Endothelial cell of umbilical vein (primary cell): ENCODE data around the gene ZNF362. TPM values are rescaled to one million over a fixed set of nuclear protein-coding genes. Genes with fewer than 3 reads are reported as not detected.

Experiments
- BruUV-seq: library from RNA; stranded (reverse); fragments of 400-500 nt; replicated peaks from 2 replicates; lab custom pipeline; 2021; lab: Mats Ljungman, UMichigan
- CTCF ChIA-PET: fragments of 300-600, 350-600 bp; sonication (Branson Sonifier 250); formaldehyde crosslinking; loops from one replicate; lab custom pipeline; 2021; ENCODE audit warnings: antibody characterized with exemption, inconsistent platforms; lab: Charles Lee
- POLR2A ChIA-PET: fragments of 300-600, 350-600 bp; sonication (Branson Sonifier 250); formaldehyde crosslinking; loops from one replicate; lab custom pipeline; 2021; ENCODE audit warnings: antibody characterized with exemption, inconsistent platforms; lab: Charles Lee
- DNase-seq: peaks from one replicate; pipeline ENCODE4 v3.0.0-alpha.2; 2011; ENCODE audit warnings: low read depth, low spot score
- FAIRE-seq: peaks from 2 replicates; lab custom pipeline; 2011; peaks lifted over from hg19 to GRCh38; lab: Jason Lieb, UNC
- H2AFZ ChIP-seq: 2 replicates; pipeline ENCODE4 v1.6.0; 2012; ENCODE audit warnings: low read depth, low read length, control low read depth, inconsistent platforms
- H3K27ac ChIP-seq: 2 replicates; pipeline ENCODE4 v1.5.1; 2011; ENCODE audit warnings: low read depth, mild to moderate bottlenecking, control low read depth, low read length, moderate library complexity; ENCODE audit not compliant: insufficient read depth
- H3K27me3 ChIP-seq, 2 experiments: 2 replicates each; pipeline versions ENCODE4 v1.6.0 to v1.6.1; 2011; ENCODE audit warnings: low read length in 2 of 2, mixed read lengths in 1 of 2; ENCODE audit not compliant: control insufficient read depth in 2 of 2, insufficient read depth in 2 of 2
- H3K36me3 ChIP-seq, 2 experiments: 2 replicates in 1 of 2; 3 replicates in 1 of 2; pipeline ENCODE4 v1.5.1; 2011; ENCODE audit warnings: low read length in 2 of 2, mild to moderate bottlenecking in 1 of 2, moderate library complexity in 1 of 2; ENCODE audit not compliant: control insufficient read depth in 2 of 2, insufficient read depth in 2 of 2; ENCODE audit errors: extremely low read depth in 1 of 2
- H3K4me1 ChIP-seq: 3 replicates; pipeline ENCODE4 v1.5.1; 2011; ENCODE audit warnings: mild to moderate bottlenecking, low read length; ENCODE audit not compliant: control insufficient read depth, insufficient read depth; ENCODE audit errors: extremely low read depth
- H3K4me2 ChIP-seq: 2 replicates; pipeline ENCODE4 v1.6.1; 2011; ENCODE audit warnings: low read length, control low read depth, mixed read lengths; ENCODE audit not compliant: insufficient read depth
- H3K4me3 ChIP-seq, 3 experiments: fragments of 200-600 bp in 1 of 3; sonication (generic), shearing (Covaris generic) in 1 of 3; replicated peaks in 1 of 3; 2 replicates each; pipeline ENCODE4 v1.5.1; 2011 to 2016; ENCODE audit warnings: control low read depth in 3 of 3, low read length in 3 of 3, mild to moderate bottlenecking in 2 of 3, inconsistent platforms in 1 of 3, low read depth in 1 of 3, moderate library complexity in 1 of 3; ENCODE audit not compliant: insufficient read depth in 1 of 3
- H3K79me2 ChIP-seq: 2 replicates; pipeline ENCODE4 v1.6.0; 2012; ENCODE audit warnings: low read length, inconsistent platforms; ENCODE audit not compliant: control insufficient read depth, insufficient read depth
- H3K9ac ChIP-seq: replicated peaks from 2 replicates; pipeline ENCODE3; 2011; ENCODE audit warnings: low read length, control low read depth; ENCODE audit not compliant: insufficient read depth; ENCODE audit errors: extremely low read depth
- H3K9me1 ChIP-seq: replicated peaks from 3 replicates; pipeline ENCODE4 v1.6.0; 2011; ENCODE audit warnings: mild to moderate bottlenecking, low read length; ENCODE audit not compliant: control insufficient read depth, insufficient read depth; ENCODE audit errors: extremely low read depth
- H3K9me3 ChIP-seq: replicated peaks from 2 replicates; pipeline ENCODE4 v1.5.1; 2012; ENCODE audit warnings: low read length, inconsistent platforms; ENCODE audit not compliant: control insufficient read depth, insufficient read depth
- H4K20me1 ChIP-seq: replicated peaks from 2 replicates; pipeline ENCODE3; 2011; ENCODE audit warnings: mild to moderate bottlenecking, low read length; ENCODE audit not compliant: control insufficient read depth, insufficient read depth; ENCODE audit errors: extremely low read depth
- CTCF ChIP-seq, 2 donors: IDR thresholded peaks; 1 replicate in 1 of 2; 2 replicates in 1 of 2; pipeline ENCODE4 v1.5.1; 2011; ENCODE audit warnings: low read length in 2 of 2, mild to moderate bottlenecking in 2 of 2, moderate library complexity in 2 of 2, control low read depth in 1 of 2, inconsistent platforms in 1 of 2, low read depth in 1 of 2; ENCODE audit not compliant: insufficient read depth in 1 of 2; ENCODE audit errors: extremely low read depth in 1 of 2
- EZH2 ChIP-seq: IDR thresholded peaks from 2 replicates; pipeline ENCODE4 v1.6.1; 2012; ENCODE audit warnings: borderline replicate concordance, low read depth, mild to moderate bottlenecking, moderate library complexity, low read length, inconsistent platforms; ENCODE audit not compliant: severe bottlenecking
- FOS ChIP-seq: IDR thresholded peaks from 2 replicates; pipeline ENCODE4 v1.6.1; 2011; ENCODE audit warnings: mild to moderate bottlenecking, low read length, moderate library complexity, borderline replicate concordance; ENCODE audit not compliant: insufficient read depth
- GATA2 ChIP-seq: IDR thresholded peaks from 2 replicates; pipeline ENCODE4 v1.7.0; 2011; ENCODE audit warnings: low read depth, mild to moderate bottlenecking, moderate library complexity, mixed read lengths, low read length; ENCODE audit not compliant: insufficient read length, insufficient read depth
- JUN ChIP-seq: IDR thresholded peaks from 2 replicates; pipeline ENCODE4 v1.6.1; 2011; ENCODE audit warnings: borderline replicate concordance, low read depth; ENCODE audit not compliant: insufficient read length, insufficient read depth
- MAX ChIP-seq: IDR thresholded peaks from 2 replicates; pipeline ENCODE4 v1.6.1; 2011; ENCODE audit not compliant: insufficient read depth, insufficient read length
- MYC ChIP-seq: IDR thresholded peaks from one replicate; pipeline ENCODE4 v1.6.1; 2011; ENCODE audit warnings: mild to moderate bottlenecking, low read depth, low read length
- POLR2A ChIP-seq: IDR thresholded peaks from 2 replicates; pipeline ENCODE4 v1.6.1; 2012; ENCODE audit warnings: low read depth, mild to moderate bottlenecking, control low read depth, low read length
- POLR2AphosphoS5 ChIP-seq: IDR thresholded peaks from 2 replicates; pipeline ENCODE4 v1.6.1; 2012; ENCODE audit warnings: low read depth, mild to moderate bottlenecking, control low read depth, low read length, moderate library complexity; ENCODE audit not compliant: insufficient read depth
- dilution Hi-C: fragments of 300-500 bp; cut with MboI; formaldehyde crosslinking; loops from one replicate; pipeline ENCODE4 v1.15.0; 2019; ENCODE audit warnings: low sequenced_read_pairs; ENCODE audit not compliant: extremely low pct_ligation_motif_present
- intact Hi-C: fragments of 100-400 bp; cut with micrococcal nuclease; formaldehyde crosslinking; loops from one replicate; pipeline ENCODE4 v1.10.0; 2022
- polyA plus RNA-seq, 4 experiments: library from polyadenylated mRNA; depleted of rRNA in 3 of 4; stranded (reverse) in 3 of 4; unstranded in 1 of 4; fragments of >200 nt; gene quantifications; 2 replicates each; pipeline versions ENCODE4 v1.2.1 to v1.2.3, GENCODE V29; 2011 to 2012; ENCODE audit warnings: missing spikeins in 1 of 4
- total RNA-seq: library from RNA; stranded (reverse); gene quantifications from 2 replicates; pipeline ENCODE4 v1.2.3, GENCODE V29; 2021

ZNF362 gene
- total and polyA plus RNA-seq, 2 donors (not counting 3 experiments of a cell fraction or from before 2014, with no cell fraction given): 28.4 to 35.3 TPM

GRCh38 chr1:33295023-33295422, 38.7 kb downstream of the ZNF362 start:
- no peaks in the 10 kb centered on the region for H3K9me3 ChIP-seq
- no peak overlapping the region for H3K4me2 ChIP-seq
- H3K27ac ChIP-seq: no peak overlapping the region
- H3K4me3 ChIP-seq: no peak overlapping the region
- H2AFZ ChIP-seq: no peak overlapping the region
- H3K4me1 ChIP-seq: no peaks in the 10 kb centered on the region
- TF ChIP-seq MAX (no peak), POLR2AphosphoS5 (no peak), GATA2 (no peak), POLR2A (no peak), MYC (no peak), EZH2 (no peak), CTCF (IDR thresholded peaks at IDR 0.05; ENCODE audit: extremely low read depth in 1 of 2, insufficient read depth in 1 of 2, low read depth in 1 of 2, low read length in 2 of 2) (no peak), JUN (no peak), FOS (no peak)
- ChIA-PET POLR2A (interaction anchor here (1.0 to 1.6 kb wide), 2 partner anchors 52 to 161 kb away, joined by 3 to 8 read pairs; no protein-coding TSS in a partner anchor), CTCF (interaction anchor here (0.7 to 5.8 kb wide), 54 partner anchors 9 to 1449 kb away, joined by 3 to 97 read pairs (median 5); partner anchors contain the start of genes A3GALT2, TRIM62 and ZSCAN20)
- H3K79me2 ChIP-seq: no peaks in the 10 kb centered on the region
- no peaks in the 10 kb centered on the region for H3K27me3 ChIP-seq
- intact Hi-C loops: loop anchor here (1.0 to 5.0 kb wide), 6 partner anchors 38 to 317 kb away; partner anchors contain the start of gene ZNF362
- peaks cover 3 to 20% of the 10 kb centered on the region in 2 experiments for H3K36me3 ChIP-seq
- BruUV-seq: no TSS peak
- no peak overlapping the region for H3K9ac ChIP-seq
- dilution Hi-C loops: no loop called here
- no peak for DNase-seq
- H4K20me1 ChIP-seq: no peaks in the 10 kb centered on the region
- H3K9me1 ChIP-seq: no peaks in the 10 kb centered on the region
- no peak for FAIRE-seq
